Measurements from ENCODE around the gene HOMER2. TPM values are rescaled to one million over a fixed set of nuclear protein-coding genes. Genes with fewer than 3 reads are reported as not detected.
"Not testable (repeated sequence)": the region's sequence is repeated elsewhere in the genome, so short reads cannot be mapped to it uniquely, and the experiment has no call there.

The HOMER2 gene
- total and polyA plus RNA-seq, 2 experiments from 2014 or later: 24.4 to 54.5 TPM

DNA sequence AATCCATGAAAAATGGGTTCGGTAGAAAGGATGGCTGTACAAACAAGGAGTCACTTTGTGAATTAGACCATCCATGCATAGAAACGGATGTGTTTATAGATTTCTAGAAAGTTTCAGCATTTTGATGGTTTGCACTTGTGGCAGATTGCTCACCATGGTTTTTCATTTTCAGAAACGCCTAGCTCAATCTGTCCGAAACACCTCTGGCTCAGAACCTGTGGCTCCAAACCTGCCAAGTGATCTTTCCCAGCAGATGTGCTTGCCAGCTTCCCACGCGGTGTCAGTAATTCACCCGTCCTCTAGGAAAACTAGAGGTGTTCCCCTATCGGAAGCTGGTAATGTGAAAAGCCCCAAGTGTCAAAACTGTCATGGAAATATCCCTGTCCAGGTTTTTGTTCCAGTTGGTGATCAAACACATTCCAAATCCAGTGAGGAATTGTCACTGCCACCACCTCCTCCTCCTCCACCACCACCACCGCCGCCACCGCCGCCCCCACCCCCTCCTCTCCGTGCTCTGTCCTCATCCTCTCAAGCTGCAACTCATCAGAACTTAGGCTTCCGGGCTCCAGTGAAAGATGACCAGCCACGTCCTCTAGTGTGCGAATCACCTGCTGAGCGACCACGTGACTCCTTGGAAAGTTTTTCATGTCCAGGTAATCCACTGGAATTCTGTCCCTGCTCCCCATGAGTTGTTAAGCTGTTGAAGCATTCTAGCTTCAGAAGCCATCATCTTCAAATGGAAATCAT is 121.9 kb downstream of the HOMER2 start:
- no peak overlapping the region for H3K27ac ChIP-seq
- H3K36me3 ChIP-seq: peaks cover 78% of the 10 kb centered on the region
- H3K27me3 ChIP-seq: no peaks in the 10 kb centered on the region
- TF ChIP-seq, protein P1, sequence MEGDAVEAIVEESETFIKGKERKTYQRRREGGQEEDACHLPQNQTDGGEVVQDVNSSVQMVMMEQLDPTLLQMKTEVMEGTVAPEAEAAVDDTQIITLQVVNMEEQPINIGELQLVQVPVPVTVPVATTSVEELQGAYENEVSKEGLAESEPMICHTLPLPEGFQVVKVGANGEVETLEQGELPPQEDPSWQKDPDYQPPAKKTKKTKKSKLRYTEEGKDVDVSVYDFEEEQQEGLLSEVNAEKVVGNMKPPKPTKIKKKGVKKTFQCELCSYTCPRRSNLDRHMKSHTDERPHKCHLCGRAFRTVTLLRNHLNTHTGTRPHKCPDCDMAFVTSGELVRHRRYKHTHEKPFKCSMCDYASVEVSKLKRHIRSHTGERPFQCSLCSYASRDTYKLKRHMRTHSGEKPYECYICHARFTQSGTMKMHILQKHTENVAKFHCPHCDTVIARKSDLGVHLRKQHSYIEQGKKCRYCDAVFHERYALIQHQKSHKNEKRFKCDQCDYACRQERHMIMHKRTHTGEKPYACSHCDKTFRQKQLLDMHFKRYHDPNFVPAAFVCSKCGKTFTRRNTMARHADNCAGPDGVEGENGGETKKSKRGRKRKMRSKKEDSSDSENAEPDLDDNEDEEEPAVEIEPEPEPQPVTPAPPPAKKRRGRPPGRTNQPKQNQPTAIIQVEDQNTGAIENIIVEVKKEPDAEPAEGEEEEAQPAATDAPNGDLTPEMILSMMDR (IDR thresholded peaks at IDR 0.05; ENCODE audit: low read depth, low read length): no peak
- no peaks in the 10 kb centered on the region for H3K9me3 ChIP-seq (ENCODE audit: low read depth)
- no peak for DNase-seq (ENCODE audit: low read depth in 1 of 2, low spot score in 1 of 2)
- no peak overlapping the region for H3K4me3 ChIP-seq
- H3K4me1 ChIP-seq (ENCODE audit: low read depth): no peaks in the 10 kb centered on the region

DNA sequence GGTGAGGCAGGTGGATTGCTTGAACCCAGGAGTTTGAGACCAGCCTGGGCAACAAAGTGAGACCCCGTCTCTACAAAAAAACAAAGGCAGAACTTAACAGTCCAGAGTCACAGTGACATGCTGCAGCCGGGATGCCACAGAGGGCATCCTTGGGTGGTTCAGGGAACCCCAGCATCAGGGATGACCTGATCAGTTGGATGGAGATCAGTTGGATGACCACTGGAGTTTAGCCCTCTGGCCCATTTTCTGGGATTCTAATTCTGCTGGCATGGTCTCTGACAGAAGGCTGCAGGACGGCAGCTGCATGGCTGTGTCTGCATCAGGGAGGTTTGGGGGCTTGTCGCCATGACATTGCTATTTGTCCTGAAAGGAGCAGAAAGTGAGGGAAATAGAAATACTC is 123.3 kb downstream of the HOMER2 start:
- peaks cover 84% of the 10 kb centered on the region for H3K36me3 ChIP-seq

DNA sequence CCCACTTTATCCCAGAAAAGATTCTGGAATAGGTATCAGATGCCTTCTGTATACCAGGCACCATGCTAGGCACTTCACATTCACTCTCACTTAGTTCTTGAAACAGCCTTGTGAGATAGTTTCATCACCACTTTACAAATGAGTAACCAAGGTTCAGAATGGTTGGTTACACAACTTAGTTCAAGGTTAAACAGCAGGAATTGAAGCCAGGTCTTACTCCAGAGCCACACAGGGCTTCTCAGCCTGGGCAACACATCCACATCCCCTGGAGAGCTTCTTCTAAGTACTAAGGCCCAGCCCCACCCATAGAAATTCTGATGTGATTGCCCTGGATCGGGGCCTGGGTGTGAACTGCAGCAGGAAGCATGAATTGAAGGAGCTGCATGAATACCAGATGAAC is 124.4 kb downstream of the HOMER2 start:
- TF ChIP-seq, protein P1 (IDR thresholded peaks at IDR 0.05; ENCODE audit: low read depth, low read length): no peak
- H3K36me3 ChIP-seq: peaks cover 78% of the 10 kb centered on the region
- no peak for DNase-seq (ENCODE audit: low read depth in 1 of 2, low spot score in 1 of 2)
- no peak overlapping the region for H3K27ac ChIP-seq
- no peak overlapping the region for H3K4me3 ChIP-seq
- H3K4me1 ChIP-seq (ENCODE audit: low read depth): no peaks in the 10 kb centered on the region
- no peaks in the 10 kb centered on the region for H3K27me3 ChIP-seq
- no peaks in the 10 kb centered on the region for H3K9me3 ChIP-seq (ENCODE audit: low read depth)

More for the DNA sequence above, 123.3 kb downstream of the HOMER2 start:
- Histone ChIP-seq H3K9me3 (ENCODE audit: low read depth) (no peaks in the 10 kb centered on the region), H3K27ac (no peak overlapping the region), H3K4me1 (ENCODE audit: low read depth) (no peaks in the 10 kb centered on the region), H3K27me3 (no peaks in the 10 kb centered on the region), H3K4me3 (no peak overlapping the region)
- TF ChIP-seq, protein P1 (IDR thresholded peaks at IDR 0.05; ENCODE audit: low read depth, low read length): no peak
- DNase-seq (ENCODE audit: low read depth in 1 of 2, low spot score in 1 of 2): no peak

DNA sequence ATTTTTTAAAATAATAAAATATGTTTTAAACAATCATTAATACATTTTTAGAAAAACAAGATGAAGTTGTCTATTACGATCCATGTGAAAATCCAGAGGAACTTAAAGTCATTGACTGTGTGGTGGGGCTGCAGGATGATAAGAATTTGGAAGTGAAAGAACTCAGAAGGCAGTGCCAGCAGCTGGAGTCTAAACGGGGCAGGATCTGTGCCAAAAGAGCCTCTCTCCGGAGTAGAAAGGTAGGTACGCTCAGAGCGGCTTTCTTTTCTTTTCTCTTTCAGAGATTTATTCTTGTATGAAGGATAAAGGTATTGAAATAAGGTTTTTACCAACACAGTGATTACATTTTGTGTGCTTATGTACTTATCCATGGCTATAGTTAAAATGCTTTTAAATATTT is 129.5 kb downstream of the HOMER2 start:
- Histone ChIP-seq H3K4me1 (ENCODE audit: low read depth) (no peaks in the 10 kb centered on the region), H3K36me3 (peaks cover 77% of the 10 kb centered on the region), H3K4me3 (no peak overlapping the region), H3K27me3 (no peaks in the 10 kb centered on the region), H3K27ac (no peak overlapping the region), H3K9me3 (ENCODE audit: low read depth) (no peaks in the 10 kb centered on the region)
- no peak for DNase-seq (ENCODE audit: low read depth in 1 of 2, low spot score in 1 of 2)
- TF ChIP-seq, protein P1 (IDR thresholded peaks at IDR 0.05; ENCODE audit: low read depth, low read length): no peak

DNA sequence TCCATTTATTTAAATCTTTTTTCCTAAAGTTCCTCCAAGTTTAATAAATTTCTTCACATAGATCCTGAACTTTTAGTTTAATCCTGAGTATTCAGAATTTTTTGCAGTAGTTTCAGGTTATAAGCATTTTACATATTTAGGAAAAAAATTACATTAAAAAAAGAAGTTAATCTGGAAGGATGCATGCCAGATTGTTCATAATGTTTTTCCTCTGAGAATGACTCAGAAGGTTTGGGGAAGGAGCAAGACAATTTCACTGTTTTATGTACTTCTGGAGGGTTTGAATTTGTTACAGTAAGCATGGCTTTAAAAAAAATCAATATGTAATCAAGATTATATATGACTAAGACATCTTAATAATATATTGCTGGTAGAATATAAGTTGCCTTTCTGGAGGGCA is 130.7 kb downstream of the HOMER2 start:
- H3K27me3 ChIP-seq; H3K4me1 ChIP-seq (ENCODE audit: low read depth); H3K9me3 ChIP-seq (ENCODE audit: low read depth); H3K27ac ChIP-seq; DNase-seq (ENCODE audit: low read depth in 1 of 2, low spot score in 1 of 2); H3K4me3 ChIP-seq: not testable (repeated sequence)
- peaks cover 79% of the 10 kb centered on the region for H3K36me3 ChIP-seq

DNA sequence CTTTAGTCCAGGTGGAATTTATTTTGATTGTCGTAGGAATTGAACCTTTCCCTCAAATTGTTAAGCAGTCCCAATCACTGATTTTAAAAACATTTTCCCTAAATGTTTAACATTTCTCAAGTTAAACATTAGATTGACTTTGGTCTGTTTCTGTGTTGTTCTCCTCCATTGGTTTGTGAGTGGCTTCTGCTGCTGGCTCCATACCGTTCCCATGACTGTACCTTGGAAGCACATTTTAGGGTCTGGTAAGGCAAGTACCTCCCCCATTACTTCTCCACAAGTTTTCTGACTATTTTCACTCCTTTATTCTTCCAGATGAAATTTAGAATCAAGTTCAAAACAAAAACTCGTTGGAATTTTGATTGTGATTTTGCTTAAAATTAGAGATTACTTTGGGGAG is 131.1 kb downstream of the HOMER2 start:
- not testable (repeated sequence) for H3K9me3 ChIP-seq (ENCODE audit: low read depth); H3K4me1 ChIP-seq (ENCODE audit: low read depth); DNase-seq (ENCODE audit: low read depth in 1 of 2, low spot score in 1 of 2)

More for the DNA sequence above, 131.1 kb downstream of the HOMER2 start:
- H3K27ac ChIP-seq, H3K27me3 ChIP-seq, H3K4me3 ChIP-seq: not testable (repeated sequence)
- peaks cover 79% of the 10 kb centered on the region for H3K36me3 ChIP-seq
